Activated CD4-positive, CD25-positive, alpha-beta regulatory T cell (primary cell): Measurements from ENCODE around the gene OR2G6.
"Not testable (repeated sequence)": the region's sequence is repeated elsewhere in the genome, so short reads cannot be mapped to it uniquely, and the experiment has no call there.

ENCODE experiments used
- DNase-seq, 4 experiments: peaks; one replicate each; lab custom pipeline; 2025; lab: John Stamatoyannopoulos, UW

Gene OR2G6

GRCh38 chr1:248507773-248508172 lies at the start of gene OR2G6:
Gene OR2G6 (plus strand): TSS chr1:248508073. CDS start chr1:248521647, 13,574 bp downstream.
- DNase-seq = not testable (repeated sequence)

- not testable (repeated sequence) for DNase-seq
Observed at GRCh38 chr1:248459117-248459516, 48.8 kb upstream of the OR2G6 start.

- no peak for DNase-seq
Observed at GRCh38 chr1:248471154-248471553, 36.7 kb upstream of the OR2G6 start.

- not testable (repeated sequence) for DNase-seq
Observed at GRCh38 chr1:248472111-248472510, 35.8 kb upstream of the OR2G6 start.

GRCh38 chr1:248473051-248473450 lies 34.8 kb upstream of the OR2G6 start, which contains the start of gene OR2T3:
Gene OR2T3 (plus strand): TSS chr1:248473351. CDS start chr1:248473351, 0 bp downstream.
- DNase-seq = not testable (repeated sequence)

GRCh38 chr1:248475660-248476059 lies 32.2 kb upstream of the OR2G6 start:
- not testable (repeated sequence) for DNase-seq

- DNase-seq = not testable (repeated sequence)
Observed at GRCh38 chr1:248481686-248482579, 25.9 kb upstream of the OR2G6 start.

GRCh38 chr1:248488289-248488688 lies 19.6 kb upstream of the OR2G6 start, which contains the start of gene OR2T5:
Gene OR2T5 (plus strand): TSS chr1:248488589. CDS start chr1:248488589, 0 bp downstream.
- not testable (repeated sequence) for DNase-seq

GRCh38 chr1:248496661-248497060 lies 11.2 kb upstream of the OR2G6 start:
- DNase-seq = not testable (repeated sequence)

GRCh38 chr1:248500305-248501035 lies 7.4 kb upstream of the OR2G6 start:
- not testable (repeated sequence) for DNase-seq

- not testable (repeated sequence) for DNase-seq
Observed at GRCh38 chr1:248510217-248510616, 2.3 kb downstream of the OR2G6 start.

GRCh38 chr1:248521856-248522255 lies 14.0 kb downstream of the OR2G6 start:
- no peak for DNase-seq

GRCh38 chr1:248537449-248537848 lies 29.6 kb downstream of the OR2G6 start:
- not testable (repeated sequence) for DNase-seq

- not testable (repeated sequence) for DNase-seq
Observed at GRCh38 chr1:248547383-248547782, 39.5 kb downstream of the OR2G6 start.

GRCh38 chr1:248551027-248551426 lies 43.2 kb downstream of the OR2G6 start:
- DNase-seq = not testable (repeated sequence)

- DNase-seq = not testable (repeated sequence)
Observed at GRCh38 chr1:248562672-248563071, 54.8 kb downstream of the OR2G6 start, which contains the start of gene OR2T29. Gene OR2T29 (minus strand): TSS chr1:248562772. CDS start chr1:248559491, 3,281 bp downstream.

GRCh38 chr1:248565530-248566373 lies 57.9 kb downstream of the OR2G6 start:
- DNase-seq = not testable (repeated sequence)

GRCh38 chr1:248569049-248569448 lies 61.2 kb downstream of the OR2G6 start:
- DNase-seq = not testable (repeated sequence)

- not testable (repeated sequence) for DNase-seq
Observed at GRCh38 chr1:248570811-248571210, 62.9 kb downstream of the OR2G6 start.

- DNase-seq = not testable (repeated sequence)
Observed at GRCh38 chr1:248572049-248572448, 64.2 kb downstream of the OR2G6 start.

- DNase-seq = not testable (repeated sequence)
Observed at GRCh38 chr1:248573856-248574255, 66.0 kb downstream of the OR2G6 start.
